HG03064 (cell line): ENCODE data around the gene FNIP2.
"Not testable (repeated sequence)": the region's sequence is repeated elsewhere in the genome, so short reads cannot be mapped to it uniquely, and the experiment has no call there.

ENCODE experiments used
- ATAC-seq: cut with Tn5 transposase; IDR thresholded peaks from one replicate; pipeline ENCODE4 v1.9.1; 2021; ENCODE audit warnings: low read depth; ENCODE audit not compliant: unreplicated experiment

FNIP2 gene

GRCh38 chr4:158812543-158812942, 43.7 kb downstream of the FNIP2 start:
- no peak for ATAC-seq

- ATAC-seq = no peak
Observed at GRCh38 chr4:158813113-158813512, 44.3 kb downstream of the FNIP2 start.

- ATAC-seq = no peak
Observed at GRCh38 chr4:158814207-158814606, 45.4 kb downstream of the FNIP2 start.

- ATAC-seq = no peak
Observed at GRCh38 chr4:158814636-158815330, 46.0 kb downstream of the FNIP2 start.

- no peak for ATAC-seq
Observed at GRCh38 chr4:158816955-158817354, 48.1 kb downstream of the FNIP2 start.

- ATAC-seq = peak; percentile 57
Observed at GRCh38 chr4:158817562-158818296, 48.9 kb downstream of the FNIP2 start.

- no peak for ATAC-seq
Observed at GRCh38 chr4:158818560-158819140, 49.8 kb downstream of the FNIP2 start.

- ATAC-seq = no peak
Observed at GRCh38 chr4:158819942-158820786, 51.3 kb downstream of the FNIP2 start.

GRCh38 chr4:158821228-158821971, 52.6 kb downstream of the FNIP2 start:
- ATAC-seq = peak; percentile 31

- no peak for ATAC-seq
Observed at GRCh38 chr4:158822348-158822747, 53.5 kb downstream of the FNIP2 start.

- no peak for ATAC-seq
Observed at GRCh38 chr4:158823461-158823873, 54.6 kb downstream of the FNIP2 start.

- no peak for ATAC-seq
Observed at GRCh38 chr4:158824425-158825274, 55.8 kb downstream of the FNIP2 start.

- ATAC-seq = no peak
Observed at GRCh38 chr4:158825433-158826036, 56.7 kb downstream of the FNIP2 start.

GRCh38 chr4:158826057-158826456, 57.2 kb downstream of the FNIP2 start:
- peak; percentile 59 for ATAC-seq

- peak; percentile 46 for ATAC-seq
Observed at GRCh38 chr4:158826882-158827281, 58.1 kb downstream of the FNIP2 start.

GRCh38 chr4:158827543-158827981, 58.7 kb downstream of the FNIP2 start:
- ATAC-seq = no peak

- ATAC-seq = not testable (repeated sequence)
Observed at GRCh38 chr4:158828151-158828550, 59.3 kb downstream of the FNIP2 start.

GRCh38 chr4:158829254-158829653, 60.4 kb downstream of the FNIP2 start:
- no peak for ATAC-seq

GRCh38 chr4:158833602-158834001, 64.8 kb downstream of the FNIP2 start:
- no peak for ATAC-seq
